ENCODE measurements around the gene ACADSB.

The ACADSB gene

GRCh38 chr10:123018531-123018930 lies 9.7 kb downstream of the ACADSB start:
- Histone ChIP-seq H3K27me3 (replicated peaks; ENCODE audit: insufficient read depth, low read length) (no peaks in the 10 kb centered on the region), H3K27ac (ENCODE audit: low read length) (no peak overlapping the region), H3K4me1 (ENCODE audit: low read length) (no peaks in the 10 kb centered on the region), H2AFZ (ENCODE audit: low read length) (no peak overlapping the region), H3K4me2 (ENCODE audit: low read depth, low read length) (no peak overlapping the region), H3K9ac (ENCODE audit: low read length) (no peak overlapping the region), H4K20me1 (ENCODE audit: insufficient read depth, low read length) (no peaks in the 10 kb centered on the region), H3K9me3 (replicated peaks; ENCODE audit: insufficient read depth, low read length) (no peaks in the 10 kb centered on the region), H3K79me2 (ENCODE audit: low read length) (no peaks in the 10 kb centered on the region), H3K9me2 (replicated peaks; ENCODE audit: insufficient read depth, low read length) (no peaks in the 10 kb centered on the region), H3K36me3 (replicated peaks; ENCODE audit: insufficient read depth, low read length) (no peaks in the 10 kb centered on the region), H3F3A (ENCODE audit: insufficient read depth, low read length) (no peaks in the 10 kb centered on the region), H3K4me3 (ENCODE audit: low read length) (no peak overlapping the region)
- TF ChIP-seq EZH2 (optimal IDR thresholded peaks at IDR 0.05; ENCODE audit: low read depth, low read length) (no peak), EZH2phosphoT487 (IDR thresholded peaks at IDR 0.05; ENCODE audit: low read length) (no peak)
- TF ChIP-seq, protein P1, sequence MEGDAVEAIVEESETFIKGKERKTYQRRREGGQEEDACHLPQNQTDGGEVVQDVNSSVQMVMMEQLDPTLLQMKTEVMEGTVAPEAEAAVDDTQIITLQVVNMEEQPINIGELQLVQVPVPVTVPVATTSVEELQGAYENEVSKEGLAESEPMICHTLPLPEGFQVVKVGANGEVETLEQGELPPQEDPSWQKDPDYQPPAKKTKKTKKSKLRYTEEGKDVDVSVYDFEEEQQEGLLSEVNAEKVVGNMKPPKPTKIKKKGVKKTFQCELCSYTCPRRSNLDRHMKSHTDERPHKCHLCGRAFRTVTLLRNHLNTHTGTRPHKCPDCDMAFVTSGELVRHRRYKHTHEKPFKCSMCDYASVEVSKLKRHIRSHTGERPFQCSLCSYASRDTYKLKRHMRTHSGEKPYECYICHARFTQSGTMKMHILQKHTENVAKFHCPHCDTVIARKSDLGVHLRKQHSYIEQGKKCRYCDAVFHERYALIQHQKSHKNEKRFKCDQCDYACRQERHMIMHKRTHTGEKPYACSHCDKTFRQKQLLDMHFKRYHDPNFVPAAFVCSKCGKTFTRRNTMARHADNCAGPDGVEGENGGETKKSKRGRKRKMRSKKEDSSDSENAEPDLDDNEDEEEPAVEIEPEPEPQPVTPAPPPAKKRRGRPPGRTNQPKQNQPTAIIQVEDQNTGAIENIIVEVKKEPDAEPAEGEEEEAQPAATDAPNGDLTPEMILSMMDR (IDR thresholded peaks at IDR 0.05; ENCODE audit: low read length): no peak
- DNase-seq: no peak

GRCh38 chr10:123019264-123019663 lies 10.5 kb downstream of the ACADSB start:
- Histone ChIP-seq H3F3A (ENCODE audit: insufficient read depth, low read length) (no peaks in the 10 kb centered on the region), H3K36me3 (replicated peaks; ENCODE audit: insufficient read depth, low read length) (no peaks in the 10 kb centered on the region), H3K9me3 (replicated peaks; ENCODE audit: insufficient read depth, low read length) (no peaks in the 10 kb centered on the region), H3K9ac (ENCODE audit: low read length) (no peak overlapping the region), H3K4me2 (ENCODE audit: low read depth, low read length) (no peak overlapping the region), H4K20me1 (ENCODE audit: insufficient read depth, low read length) (no peaks in the 10 kb centered on the region), H3K27ac (ENCODE audit: low read length) (no peak overlapping the region), H2AFZ (ENCODE audit: low read length) (no peak overlapping the region), H3K27me3 (replicated peaks; ENCODE audit: insufficient read depth, low read length) (no peaks in the 10 kb centered on the region), H3K4me1 (ENCODE audit: low read length) (no peaks in the 10 kb centered on the region), H3K79me2 (ENCODE audit: low read length) (no peaks in the 10 kb centered on the region), H3K4me3 (ENCODE audit: low read length) (no peak overlapping the region), H3K9me2 (replicated peaks; ENCODE audit: insufficient read depth, low read length) (no peaks in the 10 kb centered on the region)
- DNase-seq: no peak
- TF ChIP-seq EZH2 (optimal IDR thresholded peaks at IDR 0.05; ENCODE audit: low read depth, low read length) (no peak), EZH2phosphoT487 (IDR thresholded peaks at IDR 0.05; ENCODE audit: low read length) (no peak)
- TF ChIP-seq, protein P1 (IDR thresholded peaks at IDR 0.05; ENCODE audit: low read length): no peak

DNA sequence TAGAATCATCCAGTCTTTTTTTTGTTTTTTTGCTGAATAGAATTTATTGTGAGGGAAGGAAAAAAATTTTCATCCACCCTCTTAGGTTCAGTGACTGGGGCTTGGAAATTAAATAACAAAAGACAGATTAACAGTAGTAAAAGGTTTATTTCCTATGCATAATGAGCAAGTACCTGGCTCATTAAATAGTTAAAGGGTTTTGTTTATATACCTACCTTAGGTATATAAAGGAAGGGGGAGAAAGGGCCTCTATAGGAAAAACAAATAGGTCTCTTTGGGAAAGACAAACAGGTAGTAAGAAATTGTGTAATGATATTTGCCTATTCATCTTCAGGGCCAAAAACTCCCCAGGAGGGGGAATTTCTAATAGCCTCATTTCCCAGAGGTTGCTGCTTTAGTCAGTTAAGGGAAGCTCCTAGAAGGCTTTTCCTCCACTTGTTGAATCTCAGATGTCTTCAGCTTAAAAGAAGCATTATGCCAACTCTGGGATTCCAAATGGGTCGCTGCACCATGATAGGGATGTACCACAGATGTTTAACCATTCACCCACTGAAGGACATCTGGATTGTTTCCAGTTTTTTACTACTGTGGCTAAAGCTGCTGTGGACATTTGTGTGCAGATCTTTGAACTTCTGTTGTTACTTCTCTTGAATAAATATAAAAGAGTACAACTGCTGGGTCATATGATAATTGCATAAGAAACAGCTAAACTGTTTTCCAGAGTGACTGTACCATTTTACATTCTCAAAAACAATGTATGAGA lies 11.3 kb downstream of the ACADSB start:
- no peaks in the 10 kb centered on the region for H3K36me3 ChIP-seq (replicated peaks; ENCODE audit: insufficient read depth, low read length)
- no peaks in the 10 kb centered on the region for H3K79me2 ChIP-seq (ENCODE audit: low read length)
- H3K4me2 ChIP-seq (ENCODE audit: low read depth, low read length): no peak overlapping the region
- H3K9me2 ChIP-seq (replicated peaks; ENCODE audit: insufficient read depth, low read length): no peaks in the 10 kb centered on the region
- H3K9me3 ChIP-seq (replicated peaks; ENCODE audit: insufficient read depth, low read length): no peaks in the 10 kb centered on the region
- no peak for DNase-seq
- H3K4me1 ChIP-seq (ENCODE audit: low read length): no peaks in the 10 kb centered on the region
- H3F3A ChIP-seq (ENCODE audit: insufficient read depth, low read length): no peaks in the 10 kb centered on the region
- no peaks in the 10 kb centered on the region for H4K20me1 ChIP-seq (ENCODE audit: insufficient read depth, low read length)
- no peaks in the 10 kb centered on the region for H3K27me3 ChIP-seq (replicated peaks; ENCODE audit: insufficient read depth, low read length)
- no peak overlapping the region for H3K4me3 ChIP-seq (ENCODE audit: low read length)
- no peak overlapping the region for H2AFZ ChIP-seq (ENCODE audit: low read length)
- TF ChIP-seq EZH2phosphoT487 (IDR thresholded peaks at IDR 0.05; ENCODE audit: low read length): no peak
- H3K9ac ChIP-seq (ENCODE audit: low read length): no peak overlapping the region
- H3K27ac ChIP-seq (ENCODE audit: low read length): no peak overlapping the region

GRCh38 chr10:123021517-123021916 lies 12.7 kb downstream of the ACADSB start:
- H3K9me3 ChIP-seq (replicated peaks; ENCODE audit: insufficient read depth, low read length): no peaks in the 10 kb centered on the region
- no peak overlapping the region for H3K27ac ChIP-seq (ENCODE audit: low read length)
- H3K4me1 ChIP-seq (ENCODE audit: low read length): no peaks in the 10 kb centered on the region
- no peaks in the 10 kb centered on the region for H4K20me1 ChIP-seq (ENCODE audit: insufficient read depth, low read length)
- no peaks in the 10 kb centered on the region for H3K79me2 ChIP-seq (ENCODE audit: low read length)
- no peak for DNase-seq
- no peak overlapping the region for H3K9ac ChIP-seq (ENCODE audit: low read length)
- H3F3A ChIP-seq (ENCODE audit: insufficient read depth, low read length): no peaks in the 10 kb centered on the region
- no peak overlapping the region for H2AFZ ChIP-seq (ENCODE audit: low read length)
- H3K36me3 ChIP-seq (replicated peaks; ENCODE audit: insufficient read depth, low read length): no peaks in the 10 kb centered on the region
- H3K27me3 ChIP-seq (replicated peaks; ENCODE audit: insufficient read depth, low read length): no peaks in the 10 kb centered on the region
- no peak overlapping the region for H3K4me2 ChIP-seq (ENCODE audit: low read depth, low read length)
- TF ChIP-seq, protein P1 (IDR thresholded peaks at IDR 0.05; ENCODE audit: low read length): peak; percentile 41
- no peak for TF ChIP-seq EZH2 (optimal IDR thresholded peaks at IDR 0.05; ENCODE audit: low read depth, low read length)
- no peak overlapping the region for H3K4me3 ChIP-seq (ENCODE audit: low read length)
- no peaks in the 10 kb centered on the region for H3K9me2 ChIP-seq (replicated peaks; ENCODE audit: insufficient read depth, low read length)
